Fibroblast of skin of abdomen (primary cell): ENCODE results near the gene EHD1.

Experiments used
- DNase-seq: peaks from one replicate; pipeline ENCODE4 v3.0.0-alpha.2; 2013

The EHD1 gene

GRCh38 chr11:64841592-64842365 is 36.6 kb downstream of the EHD1 start:
- DNase-seq: no peak

- no peak for DNase-seq
Measured at GRCh38 chr11:64839887-64840782, 38.3 kb downstream of the EHD1 start.

- no peak for DNase-seq
Measured at GRCh38 chr11:64839335-64839734, 39.1 kb downstream of the EHD1 start.

GRCh38 chr11:64838600-64839334 is 39.7 kb downstream of the EHD1 start:
- DNase-seq: no peak

GRCh38 chr11:64837887-64838351 is 40.5 kb downstream of the EHD1 start:
- no peak for DNase-seq

GRCh38 chr11:64836448-64837072 is 41.9 kb downstream of the EHD1 start:
- DNase-seq: no peak

GRCh38 chr11:64835616-64836447 is 42.6 kb downstream of the EHD1 start:
- DNase-seq: no peak

- DNase-seq: no peak
Measured at GRCh38 chr11:64834723-64835615, 43.5 kb downstream of the EHD1 start.

- DNase-seq: no peak
Measured at GRCh38 chr11:64834031-64834722, 44.2 kb downstream of the EHD1 start.

GRCh38 chr11:64833509-64833908 is 44.9 kb downstream of the EHD1 start:
- DNase-seq: no peak

GRCh38 chr11:64833198-64833502 is 45.3 kb downstream of the EHD1 start:
- no peak for DNase-seq

GRCh38 chr11:64832467-64833197 is 45.8 kb downstream of the EHD1 start:
- DNase-seq: no peak

GRCh38 chr11:64831411-64831891 is 47.0 kb downstream of the EHD1 start:
- DNase-seq: no peak

GRCh38 chr11:64829536-64830251 is 48.7 kb downstream of the EHD1 start:
- no peak for DNase-seq

GRCh38 chr11:64827451-64827839 is 51.0 kb downstream of the EHD1 start:
- DNase-seq: no peak

- DNase-seq: no peak
Measured at GRCh38 chr11:64826578-64827450, 51.6 kb downstream of the EHD1 start.

- no peak for DNase-seq
Measured at GRCh38 chr11:64826062-64826461, 52.4 kb downstream of the EHD1 start.
